ENCODE results near the gene MFAP3L. TPM values are rescaled to one million over a fixed set of nuclear protein-coding genes. Genes with fewer than 3 reads are reported as not detected.

Gene MFAP3L
- total RNA-seq, 1 experiment from 2014 or later, result 5.1 TPM

DNA sequence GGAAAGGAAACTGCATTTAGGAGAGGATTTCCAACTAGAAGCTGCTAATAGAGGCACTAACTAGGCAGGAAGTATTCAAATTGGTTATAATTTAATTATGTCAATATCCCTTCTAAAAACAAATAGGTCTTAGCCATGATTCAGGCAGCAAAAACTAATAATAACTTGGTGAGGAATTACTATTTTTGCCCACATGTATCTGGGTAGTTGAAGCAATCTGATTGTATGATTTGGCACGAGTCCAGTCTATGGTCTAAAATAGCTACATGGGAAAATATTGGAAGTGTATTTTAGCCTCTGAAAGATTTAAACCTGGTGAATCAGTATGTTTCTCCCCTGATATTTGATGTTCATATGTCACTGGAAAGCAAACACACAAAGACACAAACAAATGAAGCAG lies 62.2 kb downstream of the MFAP3L start:
- Histone ChIP-seq H3K4me1 (ENCODE audit: insufficient read depth, low read length) (no peaks in the 10 kb centered on the region), H2AFZ (ENCODE audit: low read length) (no peak overlapping the region), H3K14ac (ENCODE audit: insufficient read depth, low read length) (no peak overlapping the region), H3K9ac (ENCODE audit: extremely low read depth, insufficient read length, low read length) (no peak overlapping the region), H3K23ac (ENCODE audit: insufficient read length, low read depth, low read length) (no peak overlapping the region), H2BK20ac (ENCODE audit: low read depth, low read length, poor library complexity, severe bottlenecking) (no peak overlapping the region), H3K4ac (ENCODE audit: low read depth, low read length) (no peak overlapping the region), H4K91ac (ENCODE audit: insufficient read length, low read depth, low read length) (no peak overlapping the region), H3K79me2 (ENCODE audit: insufficient read depth, low read length) (no peaks in the 10 kb centered on the region), H3K27ac (ENCODE audit: insufficient read length, low read depth, low read length) (no peak overlapping the region), H2BK120ac (ENCODE audit: low read depth, low read length, poor library complexity, severe bottlenecking) (no peak overlapping the region), H2BK12ac (ENCODE audit: insufficient read length, low read depth, low read length) (no peak overlapping the region), H3T11ph (ENCODE audit: low read length) (no peak overlapping the region), H4K8ac (replicated peaks; ENCODE audit: insufficient read length, low read depth, low read length) (no peak overlapping the region), H3K23me2 (ENCODE audit: insufficient read length, low read depth, low read length, poor library complexity, severe bottlenecking) (no peaks in the 10 kb centered on the region), H4K20me1 (ENCODE audit: control insufficient read depth, insufficient read depth, insufficient read length) (no peaks in the 10 kb centered on the region), H3K56ac (ENCODE audit: insufficient read length, low read depth, low read length) (no peak overlapping the region), H3K9me3 (ENCODE audit: control insufficient read depth, low read depth, low read length) (no peaks in the 10 kb centered on the region), H2BK5ac (ENCODE audit: insufficient read length, low read length) (no peak overlapping the region), H3K4me2 (ENCODE audit: insufficient read depth, insufficient read length, low read length) (no peak overlapping the region), H4K5ac (ENCODE audit: insufficient read length, low read depth, low read length) (no peak overlapping the region), H2AK5ac (ENCODE audit: insufficient read length, low read length) (no peak overlapping the region), H3K27me3 (ENCODE audit: insufficient read depth, low read length) (no peaks in the 10 kb centered on the region), H3K18ac (ENCODE audit: insufficient read length, low read depth, low read length) (no peak overlapping the region), H3K79me1 (ENCODE audit: insufficient read depth, low read depth, low read length, poor library complexity, severe bottlenecking) (no peaks in the 10 kb centered on the region), H2BK15ac (ENCODE audit: low read depth, low read length) (no peak overlapping the region)
- Mint-ChIP-seq H3K36me3 (ENCODE audit: insufficient read depth in 1 of 3, low read depth in 3 of 3) (no peaks in the 10 kb centered on the region; a peak in 1 of 7 replicates), H3K9me3 (peaks cover 2% of the 10 kb centered on the region in 2 experiments; a peak in 1 of 5 replicates), H3K4me1 (peaks cover under 1 to 5% of the 10 kb centered on the region in 2 experiments), H3K4me3 (no peak overlapping the region), H3K27ac (no peak overlapping the region), H3K27me3 (ENCODE audit: low read depth) (no peaks in the 10 kb centered on the region)
- TF ChIP-seq, protein P1, sequence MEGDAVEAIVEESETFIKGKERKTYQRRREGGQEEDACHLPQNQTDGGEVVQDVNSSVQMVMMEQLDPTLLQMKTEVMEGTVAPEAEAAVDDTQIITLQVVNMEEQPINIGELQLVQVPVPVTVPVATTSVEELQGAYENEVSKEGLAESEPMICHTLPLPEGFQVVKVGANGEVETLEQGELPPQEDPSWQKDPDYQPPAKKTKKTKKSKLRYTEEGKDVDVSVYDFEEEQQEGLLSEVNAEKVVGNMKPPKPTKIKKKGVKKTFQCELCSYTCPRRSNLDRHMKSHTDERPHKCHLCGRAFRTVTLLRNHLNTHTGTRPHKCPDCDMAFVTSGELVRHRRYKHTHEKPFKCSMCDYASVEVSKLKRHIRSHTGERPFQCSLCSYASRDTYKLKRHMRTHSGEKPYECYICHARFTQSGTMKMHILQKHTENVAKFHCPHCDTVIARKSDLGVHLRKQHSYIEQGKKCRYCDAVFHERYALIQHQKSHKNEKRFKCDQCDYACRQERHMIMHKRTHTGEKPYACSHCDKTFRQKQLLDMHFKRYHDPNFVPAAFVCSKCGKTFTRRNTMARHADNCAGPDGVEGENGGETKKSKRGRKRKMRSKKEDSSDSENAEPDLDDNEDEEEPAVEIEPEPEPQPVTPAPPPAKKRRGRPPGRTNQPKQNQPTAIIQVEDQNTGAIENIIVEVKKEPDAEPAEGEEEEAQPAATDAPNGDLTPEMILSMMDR (conservative IDR thresholded peaks at IDR 0.05), result no peak
- DNase-seq, result no peak
- no CpG with 5 or more reads among the region's 1 CpG for WGBS (ENCODE audit: extremely low coverage, insufficient read length, low lambda C conversion rate)

Data from H9 (cell line).